ENCODE results near the gene SLC4A11.

- TF ChIP-seq CTCF (IDR thresholded peaks at IDR 0.05): no peak
- no peak for TF ChIP-seq POLR2A (IDR thresholded peaks at IDR 0.05)
Observed at GRCh38 chr20:3229798-3230197, 9.2 kb downstream of the SLC4A11 start.
